Measurements from ENCODE around the gene FARSA. TPM values are rescaled to one million over a fixed set of nuclear protein-coding genes. Genes with fewer than 3 reads are reported as not detected.

Gene FARSA
- total and polyA plus RNA-seq, 2 of the 13 experiments (the other 11 are each of a cell fraction or from before 2014, with no cell fraction given) = 25.9 to 72.0 TPM

- peak; percentile 31; the same call in 1 of the 2 replicates for TF ChIP-seq YEATS2 (CRISPR knock-in tag; IDR thresholded peaks at IDR 0.05; ENCODE audit: borderline replicate concordance)
- TF ChIP-seq ZNF232 (CRISPR knock-in tag; IDR thresholded peaks at IDR 0.05; ENCODE audit: borderline replicate concordance) = no peak; the same call in 1 of the 2 replicates
- TF ChIP-seq NCOA1 (CRISPR knock-in tag; IDR thresholded peaks at IDR 0.05) = no peak; the same call in 1 of the 2 replicates
- TF ChIP-seq ZBTB7A (CRISPR knock-in tag; IDR thresholded peaks at IDR 0.05) = peak; percentile 90; the same call in 1 of the 2 replicates
- TF ChIP-seq DZIP1 (CRISPR knock-in tag; IDR thresholded peaks at IDR 0.05) = no peak
- no peak for TF ChIP-seq HIVEP1 (CRISPR knock-in tag; IDR thresholded peaks at IDR 0.05)
- no peak for TF ChIP-seq HNF4A (CRISPR knock-in tag; IDR thresholded peaks at IDR 0.05)
- TF ChIP-seq ZNF784 (CRISPR knock-in tag; IDR thresholded peaks at IDR 0.05; ENCODE audit: borderline replicate concordance) = no peak
- TF ChIP-seq NR0B2 (CRISPR knock-in tag; IDR thresholded peaks at IDR 0.05) = peak; percentile 75
- TF ChIP-seq HOMEZ (CRISPR knock-in tag; IDR thresholded peaks at IDR 0.05; ENCODE audit: low read depth) = no peak
- TF ChIP-seq MNT (IDR thresholded peaks at IDR 0.05) = no peak
- TF ChIP-seq ZNF614 (CRISPR knock-in tag; IDR thresholded peaks at IDR 0.05; ENCODE audit: borderline replicate concordance) = no peak; the same call in 1 of the 2 replicates
- no peak for TF ChIP-seq ZNF282 (IDR thresholded peaks at IDR 0.05; ENCODE audit: partially characterized antibody)
- peak; percentile 47; the same call in 1 of the 2 replicates for TF ChIP-seq DMAP1 (CRISPR knock-in tag; IDR thresholded peaks at IDR 0.05)
- no peak for TF ChIP-seq CENPBD1 (CRISPR knock-in tag; IDR thresholded peaks at IDR 0.05; ENCODE audit: borderline replicate concordance, low read depth)
- no peak for TF ChIP-seq KDM6A (CRISPR knock-in tag; IDR thresholded peaks at IDR 0.05; ENCODE audit: low read depth)
- TF ChIP-seq MEIS2 (CRISPR knock-in tag; IDR thresholded peaks at IDR 0.05) = peak; percentile 62; the same call in 1 of the 2 replicates
- peak; percentile 87 for TF ChIP-seq PHF8 (CRISPR knock-in tag; IDR thresholded peaks at IDR 0.05)
- 0 out of 2 replicates have a peak, but pooled peaks have one; percentile 15 for TF ChIP-seq SMAD3 (CRISPR knock-in tag; IDR thresholded peaks at IDR 0.05)
- no peak for TF ChIP-seq ZNF570 (CRISPR knock-in tag; IDR thresholded peaks at IDR 0.05; ENCODE audit: borderline replicate concordance)
- TF ChIP-seq TBP (CRISPR knock-in tag; IDR thresholded peaks at IDR 0.05) = no peak
- peak; percentile 78 for TF ChIP-seq HDAC1 (CRISPR knock-in tag; IDR thresholded peaks at IDR 0.05)
These were observed 23.2 kb upstream of the FARSA start, which contains the start of gene GADD45GIP1 (continued) for GRCh38 chr19:12956446-12957388.

Measured in HepG2 (cell line).